Effector memory CD8-positive, alpha-beta T cell (primary cell): ENCODE results near the gene SDK1.

Source experiments
- ATAC-seq: fragments of 150-1000 bp; cut with Tn5 transposase; replicated peaks from 2 replicates; pipeline ENCODE4 v1.10.0; 2021; ENCODE audit warnings: mild to moderate bottlenecking, moderate library complexity
- DNase-seq, 3 experiments: peaks; one replicate each; pipeline ENCODE4 v3.0.0; 2021
- H3K27ac Mint-ChIP-seq, 2 donors: one replicate each; pipeline ENCODE4 v1.8.0; 2022; ENCODE audit warnings: mild to moderate bottlenecking in 2 of 2, mixed read lengths in 2 of 2, moderate library complexity in 2 of 2
- H3K27me3 Mint-ChIP-seq, 2 donors: one replicate each; pipeline ENCODE4 v1.8.0; 2022; ENCODE audit warnings: mixed read lengths in 2 of 2
- H3K36me3 Mint-ChIP-seq: one replicate; pipeline ENCODE4 v1.8.0; 2022; ENCODE audit warnings: mild to moderate bottlenecking, moderate library complexity, mixed read lengths; ENCODE audit not compliant: insufficient read depth
- H3K4me1 Mint-ChIP-seq, 2 donors: one replicate each; pipeline ENCODE4 v1.8.0; 2022; ENCODE audit warnings: low read depth in 2 of 2, mixed read lengths in 2 of 2
- H3K4me3 Mint-ChIP-seq, 2 donors: one replicate each; pipeline ENCODE4 v1.8.0; 2022; ENCODE audit warnings: mild to moderate bottlenecking in 2 of 2, mixed read lengths in 2 of 2, moderate library complexity in 2 of 2
- H3K9me3 Mint-ChIP-seq, 2 donors: one replicate each; pipeline ENCODE4 v1.8.0; 2022; ENCODE audit warnings: mixed read lengths in 2 of 2

Gene SDK1

DNA sequence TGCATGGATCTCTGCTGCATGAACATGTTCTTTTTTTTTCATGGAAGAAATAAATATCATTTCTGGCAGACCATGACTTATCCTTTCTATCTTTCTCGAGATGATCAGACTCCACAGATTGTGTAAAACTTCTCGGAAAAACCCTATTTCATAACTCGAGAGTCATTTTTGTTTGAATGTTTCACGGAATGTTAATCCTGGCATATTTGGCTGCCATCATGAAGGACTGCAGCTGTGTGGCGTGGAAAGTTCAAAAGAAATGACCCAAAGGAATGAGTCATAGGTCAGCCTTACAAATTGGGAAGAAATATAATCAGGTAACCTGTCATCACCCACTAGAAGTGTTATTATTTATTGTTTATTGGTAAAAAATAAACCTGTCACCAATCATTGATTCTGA, 566.8 kb downstream of the SDK1 start:
- Mint-ChIP-seq H3K27me3 (peaks cover 28 to 51% of the 10 kb centered on the region in 2 donors), H3K27ac (no peak overlapping the region), H3K36me3 (no peaks in the 10 kb centered on the region), H3K9me3 (peaks cover 0 to 6% of the 10 kb centered on the region in 2 donors), H3K4me3 (no peak overlapping the region), H3K4me1 (no peaks in the 10 kb centered on the region)
- no peak for ATAC-seq
- DNase-seq = no peak

DNA sequence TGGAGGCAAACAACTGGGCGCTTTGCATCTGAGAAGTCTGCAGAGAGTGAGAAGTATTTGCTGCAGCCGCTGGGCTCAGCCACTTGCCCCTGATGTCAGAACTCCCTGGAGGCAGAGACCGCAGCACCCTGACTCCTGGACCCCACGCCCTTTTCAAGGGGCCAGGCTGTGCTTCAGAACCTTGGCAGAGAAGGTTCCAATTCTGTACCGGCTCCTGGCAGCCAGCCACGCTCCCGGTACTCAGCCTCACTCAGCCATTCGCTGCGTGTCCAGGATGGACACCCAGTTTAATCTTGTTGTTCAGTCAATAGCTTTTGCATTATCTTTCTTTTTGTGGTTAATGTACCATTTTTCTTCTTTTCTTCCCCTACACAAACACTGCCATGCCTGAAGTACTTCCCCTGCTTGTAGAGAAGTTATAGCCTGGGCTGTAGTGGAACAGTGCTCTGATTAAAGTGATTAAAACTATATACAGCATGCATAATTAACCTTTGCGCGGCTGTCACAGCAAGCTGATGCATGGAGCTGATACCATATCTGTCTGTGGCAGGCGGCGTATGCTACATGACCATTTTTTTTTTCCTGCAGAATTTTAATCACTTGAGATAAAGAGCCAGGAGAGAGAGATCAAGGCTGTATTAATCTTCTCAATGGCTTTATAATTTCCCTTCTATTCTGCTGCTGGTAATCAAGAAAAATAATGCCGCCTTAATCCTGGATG, 578.5 kb downstream of the SDK1 start:
- Mint-ChIP-seq H3K27ac (no peak overlapping the region), H3K4me1 (no peaks in the 10 kb centered on the region), H3K27me3 (peaks cover 44 to 60% of the 10 kb centered on the region in 2 donors), H3K4me3 (no peak overlapping the region), H3K9me3 (no peaks in the 10 kb centered on the region), H3K36me3 (no peaks in the 10 kb centered on the region)
- DNase-seq = no peak
- no peak for ATAC-seq

GRCh38 chr7:3880228-3880987, 579.4 kb downstream of the SDK1 start:
- no peak overlapping the region for H3K4me3 Mint-ChIP-seq

GRCh38 chr7:3882782-3883181, 581.7 kb downstream of the SDK1 start:
- DNase-seq (no peak), ATAC-seq (no peak)
- H3K36me3 Mint-ChIP-seq = no peaks in the 10 kb centered on the region
- no peaks in the 10 kb centered on the region for H3K4me1 Mint-ChIP-seq
- no peak overlapping the region for H3K4me3 Mint-ChIP-seq
- no peaks in the 10 kb centered on the region for H3K9me3 Mint-ChIP-seq
- H3K27me3 Mint-ChIP-seq = peaks cover 36 to 48% of the 10 kb centered on the region in 2 donors
- H3K27ac Mint-ChIP-seq = no peak overlapping the region

More at GRCh38 chr7:3880228-3880987, 579.4 kb downstream of the SDK1 start:
- no peak overlapping the region for H3K27ac Mint-ChIP-seq
- no peaks in the 10 kb centered on the region for H3K36me3 Mint-ChIP-seq
- peaks cover 38 to 55% of the 10 kb centered on the region in 2 donors for H3K27me3 Mint-ChIP-seq
- DNase-seq (no peak), ATAC-seq (no peak)
- H3K9me3 Mint-ChIP-seq = no peaks in the 10 kb centered on the region
- H3K4me1 Mint-ChIP-seq = no peaks in the 10 kb centered on the region

GRCh38 chr7:3884543-3884942, 583.5 kb downstream of the SDK1 start:
- no peak overlapping the region for H3K27ac Mint-ChIP-seq
- no peak for ATAC-seq
- no peaks in the 10 kb centered on the region for H3K4me1 Mint-ChIP-seq
- no peak for DNase-seq
- no peak overlapping the region for H3K4me3 Mint-ChIP-seq
- no peaks in the 10 kb centered on the region for H3K36me3 Mint-ChIP-seq
- no peaks in the 10 kb centered on the region for H3K9me3 Mint-ChIP-seq
- H3K27me3 Mint-ChIP-seq = peaks cover 35 to 47% of the 10 kb centered on the region in 2 donors

GRCh38 chr7:3887096-3887690, 586.1 kb downstream of the SDK1 start:
- no peaks in the 10 kb centered on the region for H3K36me3 Mint-ChIP-seq
- ATAC-seq (no peak), DNase-seq (no peak)
- no peak overlapping the region for H3K4me3 Mint-ChIP-seq
- peaks cover 25 to 46% of the 10 kb centered on the region in 2 donors for H3K27me3 Mint-ChIP-seq
- no peaks in the 10 kb centered on the region for H3K9me3 Mint-ChIP-seq
- H3K4me1 Mint-ChIP-seq = no peaks in the 10 kb centered on the region
- H3K27ac Mint-ChIP-seq = no peak overlapping the region

- no peak for ATAC-seq
- H3K4me1 Mint-ChIP-seq = no peaks in the 10 kb centered on the region
- no peaks in the 10 kb centered on the region for H3K9me3 Mint-ChIP-seq
- no peak for DNase-seq
- no peak overlapping the region for H3K27ac Mint-ChIP-seq
- no peaks in the 10 kb centered on the region for H3K36me3 Mint-ChIP-seq
- H3K27me3 Mint-ChIP-seq = peaks cover 28 to 52% of the 10 kb centered on the region in 2 donors
- no peak overlapping the region for H3K4me3 Mint-ChIP-seq
These were observed 587.0 kb downstream of the SDK1 start for GRCh38 chr7:3888096-3888495.

DNA sequence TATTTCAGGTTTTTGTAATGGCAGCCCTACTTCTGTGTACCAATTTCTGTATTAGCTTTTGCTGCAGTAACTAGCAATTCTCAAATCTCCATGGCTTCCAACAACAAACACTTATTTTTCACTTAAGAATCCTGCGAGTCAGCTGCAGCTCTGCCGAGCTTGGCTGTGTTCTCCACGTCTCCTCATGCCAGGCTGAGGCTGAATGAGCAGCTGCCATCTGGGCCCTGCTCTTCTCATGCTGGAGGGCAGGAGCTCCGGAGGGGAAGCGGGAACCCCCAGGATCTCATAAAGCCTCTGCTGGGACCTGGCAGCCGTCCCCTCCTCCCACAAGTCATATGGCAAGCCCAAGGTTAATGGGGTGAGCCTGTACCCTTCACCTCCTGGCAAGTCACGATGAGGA, 591.1 kb downstream of the SDK1 start:
- no peaks in the 10 kb centered on the region for H3K4me1 Mint-ChIP-seq
- H3K27ac Mint-ChIP-seq = no peak overlapping the region
- H3K27me3 Mint-ChIP-seq = peaks cover 32 to 55% of the 10 kb centered on the region in 2 donors
- no peaks in the 10 kb centered on the region for H3K36me3 Mint-ChIP-seq
- H3K4me3 Mint-ChIP-seq = no peak overlapping the region
- DNase-seq = no peak
- ATAC-seq = no peak
- H3K9me3 Mint-ChIP-seq = no peaks in the 10 kb centered on the region

DNA sequence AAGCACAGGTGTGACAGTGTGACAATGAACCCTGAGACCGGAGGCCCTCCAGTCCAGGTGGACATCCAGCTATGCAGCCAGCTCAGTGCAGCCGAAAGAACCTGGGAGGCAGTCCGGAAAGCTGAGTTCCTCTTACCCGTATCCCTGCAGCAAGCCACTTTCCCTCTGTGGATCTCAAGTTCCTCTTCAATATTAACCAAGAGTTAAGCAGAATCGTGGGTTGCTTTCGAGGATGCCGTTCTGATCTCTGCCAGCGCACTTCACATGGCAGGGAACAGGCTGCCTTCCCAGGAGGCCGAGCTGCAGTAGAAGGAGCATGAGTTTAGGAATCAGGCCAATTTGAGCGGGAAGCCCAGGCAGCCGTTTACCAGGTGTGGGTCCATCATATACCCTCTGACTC, 591.6 kb downstream of the SDK1 start:
- Mint-ChIP-seq H3K27ac (no peak overlapping the region), H3K27me3 (peaks cover 32 to 55% of the 10 kb centered on the region in 2 donors), H3K36me3 (no peaks in the 10 kb centered on the region), H3K9me3 (no peaks in the 10 kb centered on the region), H3K4me1 (no peaks in the 10 kb centered on the region), H3K4me3 (no peak overlapping the region)
- no peak for ATAC-seq
- DNase-seq = no peak

DNA sequence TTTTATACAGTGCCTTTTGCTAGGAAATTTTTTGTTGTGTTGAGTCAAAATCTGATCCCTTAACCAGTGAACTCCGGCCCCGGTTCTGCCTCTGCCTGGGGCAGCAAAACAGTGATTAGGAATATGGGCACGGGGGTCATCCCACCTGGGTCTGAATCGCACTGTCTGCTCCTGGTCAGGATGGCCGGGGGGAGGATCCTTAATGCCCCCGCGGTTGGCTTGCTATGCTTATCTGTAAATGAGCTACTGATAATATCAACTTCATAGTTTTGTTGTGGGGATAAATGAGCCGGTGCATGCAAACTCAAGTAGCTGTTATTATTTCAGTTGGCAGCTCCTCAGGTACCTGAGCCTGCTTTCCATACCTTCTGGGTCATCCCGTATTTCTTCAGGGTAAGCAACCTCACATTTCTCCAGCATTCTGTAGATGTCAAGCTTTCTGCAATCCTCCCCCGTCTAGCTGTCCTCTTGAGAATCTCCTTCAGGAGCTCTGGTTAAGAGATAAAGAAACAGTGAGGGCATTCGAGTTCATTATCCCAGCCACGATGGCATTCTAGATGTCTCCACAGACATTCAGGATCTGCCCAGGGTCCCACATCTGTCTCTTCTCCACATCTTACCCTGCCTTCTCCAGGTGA, 592.2 kb downstream of the SDK1 start:
- Mint-ChIP-seq H3K4me1 (no peaks in the 10 kb centered on the region), H3K4me3 (no peak overlapping the region), H3K9me3 (no peaks in the 10 kb centered on the region), H3K27ac (no peak overlapping the region), H3K36me3 (no peaks in the 10 kb centered on the region), H3K27me3 (peaks cover 32 to 55% of the 10 kb centered on the region in 2 donors)
- ATAC-seq (no peak), DNase-seq (no peak)

DNA sequence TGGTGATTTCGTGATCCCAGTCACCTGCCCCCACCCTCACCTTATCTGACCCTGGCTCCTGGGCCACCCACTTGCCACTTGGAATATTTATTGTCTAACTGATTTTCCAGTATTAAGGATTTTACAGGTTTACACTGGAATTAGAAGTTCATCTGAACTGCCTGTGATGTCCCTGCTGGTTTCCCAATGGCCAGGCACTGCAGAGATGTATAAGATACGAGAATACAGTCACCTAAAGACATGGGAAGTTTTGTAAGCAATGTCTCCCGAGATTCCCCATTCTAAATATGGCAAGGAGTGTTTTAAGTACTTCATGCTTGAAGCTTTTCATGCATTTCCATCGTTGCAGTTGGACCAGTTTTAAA, 592.7 kb downstream of the SDK1 start:
- Mint-ChIP-seq H3K27ac (no peak overlapping the region), H3K36me3 (no peaks in the 10 kb centered on the region), H3K4me1 (no peaks in the 10 kb centered on the region), H3K9me3 (no peaks in the 10 kb centered on the region), H3K27me3 (peaks cover 32 to 55% of the 10 kb centered on the region in 2 donors), H3K4me3 (no peak overlapping the region)
- DNase-seq (no peak), ATAC-seq (no peak)

- H3K27me3 Mint-ChIP-seq = peaks cover 30 to 53% of the 10 kb centered on the region in 2 donors
- H3K9me3 Mint-ChIP-seq = no peaks in the 10 kb centered on the region
- ATAC-seq = no peak
These were observed 594.5 kb downstream of the SDK1 start for GRCh38 chr7:3895341-3896116.

DNA sequence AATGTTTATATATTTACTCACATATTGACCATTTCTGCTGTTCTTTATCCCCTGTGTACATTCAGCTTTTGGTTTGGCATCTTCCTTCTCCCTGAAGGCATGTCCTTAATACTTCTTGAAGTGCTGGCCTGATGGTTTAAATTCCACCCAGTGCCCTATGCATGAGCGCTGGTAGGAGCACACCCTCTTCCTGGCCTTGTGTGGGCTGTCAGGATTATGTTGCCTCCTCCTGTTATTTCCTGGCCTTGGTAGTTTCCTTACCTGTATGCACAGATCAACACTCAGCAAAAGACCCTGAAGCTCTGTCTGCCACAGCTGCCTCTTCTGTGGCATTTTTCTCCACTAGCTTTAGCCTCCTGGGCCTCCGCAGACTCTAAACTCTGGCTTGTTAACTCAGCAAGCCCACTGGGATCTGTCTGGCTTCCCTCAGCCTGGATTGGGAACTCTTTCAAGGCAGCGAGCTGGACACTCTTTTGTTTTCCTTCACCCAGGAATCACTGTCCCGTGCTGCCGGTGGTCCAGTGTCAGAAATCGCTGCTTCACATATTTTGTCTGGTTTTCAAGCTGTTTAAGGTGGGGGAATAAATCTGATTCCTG, 595.2 kb downstream of the SDK1 start:
- Mint-ChIP-seq H3K9me3 (no peaks in the 10 kb centered on the region), H3K27me3 (peaks cover 34 to 53% of the 10 kb centered on the region in 2 donors), H3K27ac (no peak overlapping the region), H3K4me1 (no peaks in the 10 kb centered on the region), H3K4me3 (no peak overlapping the region), H3K36me3 (no peaks in the 10 kb centered on the region)
- DNase-seq (no peak), ATAC-seq (no peak)

More at GRCh38 chr7:3895341-3896116, 594.5 kb downstream of the SDK1 start:
- no peak for DNase-seq
- Mint-ChIP-seq H3K36me3 (no peaks in the 10 kb centered on the region), H3K27ac (no peak overlapping the region), H3K4me3 (no peak overlapping the region), H3K4me1 (no peaks in the 10 kb centered on the region)
